Stimulated activated CD8-positive, alpha-beta memory T cell treated with anti-CD3 and anti-CD28 coated beads, Interleukin-15, amount 100 ng/mL, for 48 hours (primary cell): ENCODE results near the gene ZNF536.
"Not testable (repeated sequence)": the region's sequence is repeated elsewhere in the genome, so short reads cannot be mapped to it uniquely, and the experiment has no call there.

Source experiments
- DNase-seq, 2 donors: peaks; one replicate each; pipeline ENCODE4 v3.0.0-alpha.2; 2020; ENCODE audit warnings: low read depth in 2 of 2

ZNF536 gene

GRCh38 chr19:30419568-30420180, 47.5 kb downstream of the ZNF536 start:
- no peak for DNase-seq

GRCh38 chr19:30420316-30420715, 48.1 kb downstream of the ZNF536 start:
- no peak for DNase-seq

GRCh38 chr19:30420881-30421280, 48.7 kb downstream of the ZNF536 start:
- no peak for DNase-seq

- DNase-seq, result no peak
Observed at GRCh38 chr19:30421571-30421970, 49.4 kb downstream of the ZNF536 start.

- no peak for DNase-seq
Observed at GRCh38 chr19:30423481-30423880, 51.3 kb downstream of the ZNF536 start.

GRCh38 chr19:30425885-30426838, 54.0 kb downstream of the ZNF536 start:
- DNase-seq, result no peak

GRCh38 chr19:30426864-30427263, 54.7 kb downstream of the ZNF536 start:
- DNase-seq, result no peak

- DNase-seq, result no peak
Observed at GRCh38 chr19:30428092-30428680, 56.0 kb downstream of the ZNF536 start.

GRCh38 chr19:30428844-30429243, 56.7 kb downstream of the ZNF536 start:
- DNase-seq, result no peak

GRCh38 chr19:30430206-30430734, 58.1 kb downstream of the ZNF536 start:
- DNase-seq, result no peak

GRCh38 chr19:30431591-30431990, 59.4 kb downstream of the ZNF536 start:
- DNase-seq, result no peak

GRCh38 chr19:30434797-30435594, 62.8 kb downstream of the ZNF536 start:
- no peak for DNase-seq

- DNase-seq, result no peak
Observed at GRCh38 chr19:30437869-30438268, 65.7 kb downstream of the ZNF536 start.

GRCh38 chr19:30439310-30439709, 67.1 kb downstream of the ZNF536 start:
- DNase-seq, result no peak

- DNase-seq, result no peak
Observed at GRCh38 chr19:30441011-30441410, 68.8 kb downstream of the ZNF536 start.

- no peak for DNase-seq
Observed at GRCh38 chr19:30442674-30443073, 70.5 kb downstream of the ZNF536 start.

GRCh38 chr19:30443531-30444252, 71.5 kb downstream of the ZNF536 start:
- no peak for DNase-seq

- no peak for DNase-seq
Observed at GRCh38 chr19:30444253-30444671, 72.1 kb downstream of the ZNF536 start.

- no peak for DNase-seq
Observed at GRCh38 chr19:30444686-30445232, 72.6 kb downstream of the ZNF536 start.

GRCh38 chr19:30445385-30445784, 73.2 kb downstream of the ZNF536 start:
- no peak for DNase-seq

- not testable (repeated sequence) for DNase-seq
Observed at GRCh38 chr19:30446120-30446519, 73.9 kb downstream of the ZNF536 start.
